ENCODE results near the gene GNAL.

DNA sequence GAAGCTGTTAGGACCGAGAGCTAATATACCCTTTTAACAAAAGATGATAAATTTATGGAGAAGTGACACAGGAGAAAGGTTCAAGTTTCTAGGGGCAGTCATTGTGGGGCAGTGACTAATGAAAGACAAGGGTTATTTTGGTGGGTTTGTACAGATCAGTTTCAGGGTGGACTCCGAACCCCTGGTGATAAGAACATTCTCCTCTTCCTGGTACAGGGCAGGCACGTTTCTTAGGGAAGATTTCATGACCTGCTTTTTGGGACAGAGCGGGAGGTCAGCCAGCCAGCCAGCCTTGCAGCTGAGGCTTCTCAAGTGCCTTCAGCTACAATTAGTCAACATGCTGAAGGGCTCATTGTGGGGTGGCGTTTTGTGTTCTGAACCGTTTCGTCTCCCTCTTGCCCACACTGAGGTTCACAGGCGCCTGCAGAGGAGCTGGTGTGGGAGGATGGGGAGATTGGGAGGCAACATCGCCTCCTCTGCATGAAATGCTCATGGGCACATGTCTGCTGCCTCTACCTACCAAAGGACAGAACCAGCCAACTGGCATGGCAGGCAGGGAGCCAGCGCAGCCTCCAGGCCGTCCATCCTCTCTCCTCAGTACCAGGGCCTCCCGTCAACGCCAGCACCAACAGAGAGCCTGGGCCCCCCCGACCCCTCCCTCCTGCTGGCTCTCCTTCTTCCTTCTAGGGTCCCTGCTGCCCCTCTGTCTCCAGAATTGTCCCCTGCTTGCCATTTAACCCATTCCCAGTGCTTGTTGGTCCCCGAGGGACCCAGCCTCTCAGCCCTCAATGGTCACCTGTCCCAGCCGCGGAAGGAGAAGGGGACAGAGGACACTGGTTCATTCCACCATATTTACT, 171.8 kb downstream of the GNAL start:
- TF ChIP-seq, protein P1, sequence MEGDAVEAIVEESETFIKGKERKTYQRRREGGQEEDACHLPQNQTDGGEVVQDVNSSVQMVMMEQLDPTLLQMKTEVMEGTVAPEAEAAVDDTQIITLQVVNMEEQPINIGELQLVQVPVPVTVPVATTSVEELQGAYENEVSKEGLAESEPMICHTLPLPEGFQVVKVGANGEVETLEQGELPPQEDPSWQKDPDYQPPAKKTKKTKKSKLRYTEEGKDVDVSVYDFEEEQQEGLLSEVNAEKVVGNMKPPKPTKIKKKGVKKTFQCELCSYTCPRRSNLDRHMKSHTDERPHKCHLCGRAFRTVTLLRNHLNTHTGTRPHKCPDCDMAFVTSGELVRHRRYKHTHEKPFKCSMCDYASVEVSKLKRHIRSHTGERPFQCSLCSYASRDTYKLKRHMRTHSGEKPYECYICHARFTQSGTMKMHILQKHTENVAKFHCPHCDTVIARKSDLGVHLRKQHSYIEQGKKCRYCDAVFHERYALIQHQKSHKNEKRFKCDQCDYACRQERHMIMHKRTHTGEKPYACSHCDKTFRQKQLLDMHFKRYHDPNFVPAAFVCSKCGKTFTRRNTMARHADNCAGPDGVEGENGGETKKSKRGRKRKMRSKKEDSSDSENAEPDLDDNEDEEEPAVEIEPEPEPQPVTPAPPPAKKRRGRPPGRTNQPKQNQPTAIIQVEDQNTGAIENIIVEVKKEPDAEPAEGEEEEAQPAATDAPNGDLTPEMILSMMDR (IDR thresholded peaks at IDR 0.05; ENCODE audit: low read depth, low read length, missing input control): no peak
- TF ChIP-seq, protein P2, sequence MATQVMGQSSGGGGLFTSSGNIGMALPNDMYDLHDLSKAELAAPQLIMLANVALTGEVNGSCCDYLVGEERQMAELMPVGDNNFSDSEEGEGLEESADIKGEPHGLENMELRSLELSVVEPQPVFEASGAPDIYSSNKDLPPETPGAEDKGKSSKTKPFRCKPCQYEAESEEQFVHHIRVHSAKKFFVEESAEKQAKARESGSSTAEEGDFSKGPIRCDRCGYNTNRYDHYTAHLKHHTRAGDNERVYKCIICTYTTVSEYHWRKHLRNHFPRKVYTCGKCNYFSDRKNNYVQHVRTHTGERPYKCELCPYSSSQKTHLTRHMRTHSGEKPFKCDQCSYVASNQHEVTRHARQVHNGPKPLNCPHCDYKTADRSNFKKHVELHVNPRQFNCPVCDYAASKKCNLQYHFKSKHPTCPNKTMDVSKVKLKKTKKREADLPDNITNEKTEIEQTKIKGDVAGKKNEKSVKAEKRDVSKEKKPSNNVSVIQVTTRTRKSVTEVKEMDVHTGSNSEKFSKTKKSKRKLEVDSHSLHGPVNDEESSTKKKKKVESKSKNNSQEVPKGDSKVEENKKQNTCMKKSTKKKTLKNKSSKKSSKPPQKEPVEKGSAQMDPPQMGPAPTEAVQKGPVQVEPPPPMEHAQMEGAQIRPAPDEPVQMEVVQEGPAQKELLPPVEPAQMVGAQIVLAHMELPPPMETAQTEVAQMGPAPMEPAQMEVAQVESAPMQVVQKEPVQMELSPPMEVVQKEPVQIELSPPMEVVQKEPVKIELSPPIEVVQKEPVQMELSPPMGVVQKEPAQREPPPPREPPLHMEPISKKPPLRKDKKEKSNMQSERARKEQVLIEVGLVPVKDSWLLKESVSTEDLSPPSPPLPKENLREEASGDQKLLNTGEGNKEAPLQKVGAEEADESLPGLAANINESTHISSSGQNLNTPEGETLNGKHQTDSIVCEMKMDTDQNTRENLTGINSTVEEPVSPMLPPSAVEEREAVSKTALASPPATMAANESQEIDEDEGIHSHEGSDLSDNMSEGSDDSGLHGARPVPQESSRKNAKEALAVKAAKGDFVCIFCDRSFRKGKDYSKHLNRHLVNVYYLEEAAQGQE (IDR thresholded peaks at IDR 0.05): no peak
- TF ChIP-seq, protein P3, sequence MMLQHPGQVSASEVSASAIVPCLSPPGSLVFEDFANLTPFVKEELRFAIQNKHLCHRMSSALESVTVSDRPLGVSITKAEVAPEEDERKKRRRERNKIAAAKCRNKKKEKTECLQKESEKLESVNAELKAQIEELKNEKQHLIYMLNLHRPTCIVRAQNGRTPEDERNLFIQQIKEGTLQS (IDR thresholded peaks at IDR 0.05): no peak
- TF ChIP-seq, protein P4, sequence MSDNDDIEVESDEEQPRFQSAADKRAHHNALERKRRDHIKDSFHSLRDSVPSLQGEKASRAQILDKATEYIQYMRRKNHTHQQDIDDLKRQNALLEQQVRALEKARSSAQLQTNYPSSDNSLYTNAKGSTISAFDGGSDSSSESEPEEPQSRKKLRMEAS (IDR thresholded peaks at IDR 0.05): no peak
- TF ChIP-seq SP1 (IDR thresholded peaks at IDR 0.05) (no peak), FOXA1 (IDR thresholded peaks at IDR 0.05) (no peak), JUND (IDR thresholded peaks at IDR 0.05) (no peak), GABPA (IDR thresholded peaks at IDR 0.05 in 1 of 2, conservative IDR thresholded peaks at IDR 0.05 in 1 of 2) (no peak), RAD21 (IDR thresholded peaks at IDR 0.05) (no peak), NR2F2 (IDR thresholded peaks at IDR 0.05) (no peak), TAF1 (conservative IDR thresholded peaks at IDR 0.05) (no peak)
- TF ChIP-seq, protein P5, sequence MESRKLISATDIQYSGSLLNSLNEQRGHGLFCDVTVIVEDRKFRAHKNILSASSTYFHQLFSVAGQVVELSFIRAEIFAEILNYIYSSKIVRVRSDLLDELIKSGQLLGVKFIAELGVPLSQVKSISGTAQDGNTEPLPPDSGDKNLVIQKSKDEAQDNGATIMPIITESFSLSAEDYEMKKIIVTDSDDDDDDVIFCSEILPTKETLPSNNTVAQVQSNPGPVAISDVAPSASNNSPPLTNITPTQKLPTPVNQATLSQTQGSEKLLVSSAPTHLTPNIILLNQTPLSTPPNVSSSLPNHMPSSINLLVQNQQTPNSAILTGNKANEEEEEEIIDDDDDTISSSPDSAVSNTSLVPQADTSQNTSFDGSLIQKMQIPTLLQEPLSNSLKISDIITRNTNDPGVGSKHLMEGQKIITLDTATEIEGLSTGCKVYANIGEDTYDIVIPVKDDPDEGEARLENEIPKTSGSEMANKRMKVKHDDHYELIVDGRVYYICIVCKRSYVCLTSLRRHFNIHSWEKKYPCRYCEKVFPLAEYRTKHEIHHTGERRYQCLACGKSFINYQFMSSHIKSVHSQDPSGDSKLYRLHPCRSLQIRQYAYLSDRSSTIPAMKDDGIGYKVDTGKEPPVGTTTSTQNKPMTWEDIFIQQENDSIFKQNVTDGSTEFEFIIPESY (IDR thresholded peaks at IDR 0.05): no peak

Measured in liver (tissue), 3 donors.